Tracheal epithelial cell (primary cell): ENCODE results near the gene PRUNE2. TPM values are rescaled to one million over a fixed set of nuclear protein-coding genes. Genes with fewer than 3 reads are reported as not detected.

Source experiments
- total RNA-seq: library from RNA; depleted of rRNA; stranded (reverse); fragments of >200 nt; gene quantifications from 2 replicates; pipeline ENCODE4 v1.2.1, GENCODE V29; 2014

The PRUNE2 gene
- total RNA-seq = under 0.01 and 7.7 TPM in 2 replicates

GRCh38 chr9:76905791-76906646 lies at the start of gene PRUNE2:
TSS of gene PRUNE2 (minus strand) at chr9:76906114. CDS start at chr9:76905963, 151 bp downstream.

GRCh38 chr9:76764138-76764537 lies 141.8 kb downstream of the PRUNE2 start, which contains the start of gene PCA3:
TSS of gene PCA3 (plus strand) at chr9:76764438.

Other genes with a start within 250 kb of the PRUNE2 start
- gene PCA3, start 141.7 kb downstream of the PRUNE2 start, total RNA-seq = not detected in 2 replicates
- not detected in 2 replicates for gene FOXB2, start 113.5 kb upstream of the PRUNE2 start, total RNA-seq